ENCODE measurements around the gene PRDM16. TPM values are rescaled to one million over a fixed set of nuclear protein-coding genes. Genes with fewer than 3 reads are reported as not detected.

The PRDM16 gene
- total RNA-seq, 1 donor from 2014 or later: 0.43 TPM

DNA sequence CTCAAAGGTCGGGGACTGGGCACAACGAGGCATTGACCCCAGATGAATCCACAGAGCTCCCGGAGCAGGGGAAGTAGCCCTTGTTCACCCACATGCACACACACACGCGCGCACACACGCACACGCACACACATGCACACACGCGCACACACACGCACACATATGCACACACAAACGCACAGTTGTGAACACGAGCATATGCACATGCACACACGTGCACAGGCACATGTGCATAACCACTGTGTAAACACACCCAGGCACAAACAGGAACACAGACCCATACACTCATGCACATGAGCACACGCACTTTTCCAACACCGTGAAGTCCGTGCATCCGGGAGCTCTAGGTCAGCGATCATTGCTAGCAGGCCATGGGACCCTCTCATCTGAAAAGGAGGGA, 208.6 kb downstream of the PRDM16 start:
- no peak overlapping the region for H3K4me2 ChIP-seq (ENCODE audit: low read length)
- H3K4me3 ChIP-seq (ENCODE audit: insufficient read depth, low read depth, low read length): no peak overlapping the region
- H3K36me3 Mint-ChIP-seq (ENCODE audit: low read depth, unreplicated experiment): no peaks in the 10 kb centered on the region
- H3K27me3 Mint-ChIP-seq (ENCODE audit: low read depth, unreplicated experiment): peaks cover 65% of the 10 kb centered on the region
- no peaks in the 10 kb centered on the region for H3K36me3 ChIP-seq (ENCODE audit: insufficient read depth, low read length)
- peaks cover 3% of the 10 kb centered on the region for H3K27me3 ChIP-seq (ENCODE audit: insufficient read depth, low read length)
- H3K4me1 ChIP-seq (ENCODE audit: insufficient read depth, low read length): peaks cover 15% of the 10 kb centered on the region
- no peaks in the 10 kb centered on the region for H3K9me3 ChIP-seq (ENCODE audit: insufficient read depth, low read depth, low read length)
- no peak overlapping the region for H3K4me3 Mint-ChIP-seq (ENCODE audit: unreplicated experiment)
- H3K79me2 ChIP-seq (ENCODE audit: insufficient read depth, low read length): no peaks in the 10 kb centered on the region
- H3K27ac ChIP-seq (ENCODE audit: low read depth, low read length): no peak overlapping the region
- H4K20me1 ChIP-seq (ENCODE audit: insufficient read depth, low read length): peaks cover 35% of the 10 kb centered on the region
- H3K4me1 Mint-ChIP-seq (ENCODE audit: low read depth, unreplicated experiment): no peaks in the 10 kb centered on the region
- H3K9me3 Mint-ChIP-seq (ENCODE audit: unreplicated experiment): no peaks in the 10 kb centered on the region
- DNase-seq (ENCODE audit: low read depth) (no peak), FAIRE-seq (no peak)
- no peak overlapping the region for H3K27ac Mint-ChIP-seq (ENCODE audit: unreplicated experiment)
- H2AFZ ChIP-seq (ENCODE audit: low read depth, low read length): no peak overlapping the region
- TF ChIP-seq CTCF (IDR thresholded peaks at IDR 0.05; ENCODE audit: insufficient read depth, low read depth, low read length) (no peak), EZH2 (IDR thresholded peaks at IDR 0.05; ENCODE audit: insufficient read depth, low read length) (no peak)
- H3K9ac ChIP-seq (ENCODE audit: low read length): no peak overlapping the region

DNA sequence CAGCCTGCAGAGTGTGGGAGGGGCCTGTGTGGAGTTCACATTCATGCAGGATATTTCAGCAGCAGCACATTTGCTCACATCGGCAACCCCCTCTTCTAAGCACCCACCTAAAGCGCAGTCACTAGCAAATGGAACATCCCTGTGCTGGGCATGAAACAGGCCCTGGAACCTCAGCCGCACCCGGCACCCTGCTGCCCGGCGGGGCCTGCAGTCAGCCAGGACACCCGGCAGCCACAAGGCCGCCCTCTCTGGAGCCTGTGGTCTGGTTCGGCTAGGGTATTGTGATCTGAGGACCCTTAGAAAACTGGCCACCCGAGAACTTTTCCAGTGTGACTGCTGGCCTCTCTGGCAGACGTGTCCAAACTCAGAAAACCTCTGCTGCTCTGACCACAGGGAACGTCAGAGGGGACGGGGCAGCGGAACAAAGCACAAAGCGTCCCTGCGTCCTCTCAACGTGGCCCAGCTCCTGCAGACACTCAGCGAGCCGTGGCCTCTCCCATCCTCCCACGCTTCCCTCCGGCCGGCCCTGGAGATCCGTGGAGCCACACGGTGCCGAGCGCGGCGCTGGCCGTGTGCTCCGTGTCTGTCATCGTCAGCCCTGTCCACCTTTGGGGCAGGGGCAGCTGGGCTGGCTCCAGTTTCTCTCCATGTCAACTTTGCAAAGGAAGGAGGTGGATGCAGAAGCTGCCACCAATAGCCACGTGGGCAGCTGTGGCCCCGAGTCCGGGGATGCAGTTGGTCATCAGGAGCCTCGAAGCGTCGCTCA, 209.6 kb downstream of the PRDM16 start:
- Mint-ChIP-seq H3K27me3 (ENCODE audit: low read depth, unreplicated experiment) (peaks cover 64% of the 10 kb centered on the region), H3K27ac (ENCODE audit: unreplicated experiment) (no peak overlapping the region), H3K4me3 (ENCODE audit: unreplicated experiment) (no peak overlapping the region), H3K9me3 (ENCODE audit: unreplicated experiment) (no peaks in the 10 kb centered on the region), H3K4me1 (ENCODE audit: low read depth, unreplicated experiment) (no peaks in the 10 kb centered on the region), H3K36me3 (ENCODE audit: low read depth, unreplicated experiment) (no peaks in the 10 kb centered on the region)
- no peak overlapping the region for H3K27ac ChIP-seq (ENCODE audit: low read depth, low read length)
- H3K4me1 ChIP-seq (ENCODE audit: insufficient read depth, low read length): peaks cover 15% of the 10 kb centered on the region
- no peaks in the 10 kb centered on the region for H3K36me3 ChIP-seq (ENCODE audit: insufficient read depth, low read length)
- TF ChIP-seq EZH2 (IDR thresholded peaks at IDR 0.05; ENCODE audit: insufficient read depth, low read length) (no peak), CTCF (IDR thresholded peaks at IDR 0.05; ENCODE audit: insufficient read depth, low read depth, low read length) (no peak)
- FAIRE-seq: no peak
- no peak overlapping the region for H3K4me3 ChIP-seq (ENCODE audit: insufficient read depth, low read depth, low read length)
- peaks cover 41% of the 10 kb centered on the region for H4K20me1 ChIP-seq (ENCODE audit: insufficient read depth, low read length)
- H3K79me2 ChIP-seq (ENCODE audit: insufficient read depth, low read length): no peaks in the 10 kb centered on the region
- H3K27me3 ChIP-seq (ENCODE audit: insufficient read depth, low read length): peaks cover 3% of the 10 kb centered on the region
- no peaks in the 10 kb centered on the region for H3K9me3 ChIP-seq (ENCODE audit: insufficient read depth, low read depth, low read length)
- H3K9ac ChIP-seq (ENCODE audit: low read length): no peak overlapping the region
- H3K4me2 ChIP-seq (ENCODE audit: low read length): no peak overlapping the region
- H2AFZ ChIP-seq (ENCODE audit: low read depth, low read length): no peak overlapping the region
- no peak for DNase-seq (ENCODE audit: low read depth)

- no peak overlapping the region for H3K4me2 ChIP-seq (ENCODE audit: low read length)
- H3K9ac ChIP-seq (ENCODE audit: low read length): no peak overlapping the region
- no peaks in the 10 kb centered on the region for H3K79me2 ChIP-seq (ENCODE audit: insufficient read depth, low read length)
- FAIRE-seq: no peak
- Mint-ChIP-seq H3K4me3 (ENCODE audit: unreplicated experiment) (no peak overlapping the region), H3K27ac (ENCODE audit: unreplicated experiment) (no peak overlapping the region), H3K36me3 (ENCODE audit: low read depth, unreplicated experiment) (no peaks in the 10 kb centered on the region), H3K9me3 (ENCODE audit: unreplicated experiment) (no peaks in the 10 kb centered on the region), H3K4me1 (ENCODE audit: low read depth, unreplicated experiment) (no peaks in the 10 kb centered on the region), H3K27me3 (ENCODE audit: low read depth, unreplicated experiment) (peaks cover 64% of the 10 kb centered on the region)
- H3K4me3 ChIP-seq (ENCODE audit: insufficient read depth, low read depth, low read length): no peak overlapping the region
- H4K20me1 ChIP-seq (ENCODE audit: insufficient read depth, low read length): peaks cover 41% of the 10 kb centered on the region
- no peak overlapping the region for H2AFZ ChIP-seq (ENCODE audit: low read depth, low read length)
- peaks cover 3% of the 10 kb centered on the region for H3K27me3 ChIP-seq (ENCODE audit: insufficient read depth, low read length)
- no peak overlapping the region for H3K27ac ChIP-seq (ENCODE audit: low read depth, low read length)
- peaks cover 15% of the 10 kb centered on the region for H3K4me1 ChIP-seq (ENCODE audit: insufficient read depth, low read length)
- no peak for DNase-seq (ENCODE audit: low read depth)
- no peaks in the 10 kb centered on the region for H3K9me3 ChIP-seq (ENCODE audit: insufficient read depth, low read depth, low read length)
- TF ChIP-seq EZH2 (IDR thresholded peaks at IDR 0.05; ENCODE audit: insufficient read depth, low read length) (no peak), CTCF (IDR thresholded peaks at IDR 0.05; ENCODE audit: insufficient read depth, low read depth, low read length) (no peak)
- H3K36me3 ChIP-seq (ENCODE audit: insufficient read depth, low read length): no peaks in the 10 kb centered on the region
Observed at GRCh38 chr1:3279182-3279470, 210.1 kb downstream of the PRDM16 start.

Measured in astrocyte (in vitro differentiated cells and primary cell).